Natural killer cell (primary cell): ENCODE measurements around the gene KRT79. TPM values are rescaled to one million over a fixed set of nuclear protein-coding genes. Genes with fewer than 3 reads are reported as not detected.

Source experiments
- ATAC-seq, 3 donors: fragments of 150-1000 bp in 2 of 3; fragments of 200-7000 bp in 1 of 3; cut with Tn5 transposase; 1 replicate in 1 of 3; 2 replicates in 2 of 3; pipeline ENCODE4 v1.10.0; 2021; ENCODE audit warnings: mild to moderate bottlenecking in 2 of 3, moderate library complexity in 2 of 3
- DNase-seq, 2 donors: peaks; one replicate each; pipeline versions ENCODE4 v3.0.0 to v3.0.0-alpha.2; 2013 to 2021; ENCODE audit warnings: mixed read lengths in 1 of 2
- H3K27ac ChIP-seq: one replicate; pipeline ENCODE4 v1.5.1; 2013; ENCODE audit warnings: mild to moderate bottlenecking, low read length
- H3K27me3 ChIP-seq: one replicate; pipeline ENCODE4 v1.6.1; 2013; ENCODE audit warnings: low read length; ENCODE audit not compliant: control insufficient read depth, insufficient read depth
- H3K36me3 ChIP-seq: one replicate; pipeline ENCODE4 v1.6.1; 2013; ENCODE audit warnings: low read length; ENCODE audit not compliant: control insufficient read depth, insufficient read depth
- H3K4me1 ChIP-seq: one replicate; pipeline ENCODE4 v1.6.1; 2013; ENCODE audit warnings: low read length; ENCODE audit not compliant: control insufficient read depth, insufficient read depth
- H3K4me3 ChIP-seq: one replicate; pipeline ENCODE4 v1.5.1; 2013; ENCODE audit warnings: low read length
- H3K9me3 ChIP-seq: one replicate; pipeline ENCODE4 v1.6.1; 2013; ENCODE audit warnings: low read length; ENCODE audit not compliant: control insufficient read depth, insufficient read depth
- H3K27ac Mint-ChIP-seq, 2 donors: one replicate each; pipeline ENCODE4 v1.8.0; 2022; ENCODE audit warnings: mild to moderate bottlenecking in 2 of 2, mixed read lengths in 2 of 2, moderate library complexity in 1 of 2
- H3K27me3 Mint-ChIP-seq, 2 donors: one replicate each; pipeline ENCODE4 v1.8.0; 2022; ENCODE audit warnings: low read depth in 2 of 2, mixed read lengths in 2 of 2
- H3K36me3 Mint-ChIP-seq: one replicate; pipeline ENCODE4 v1.8.0; 2022; ENCODE audit warnings: mixed read lengths
- H3K4me1 Mint-ChIP-seq, 2 donors: one replicate each; pipeline ENCODE4 v1.8.0; 2022; ENCODE audit warnings: mixed read lengths in 2 of 2
- H3K4me3 Mint-ChIP-seq: one replicate; pipeline ENCODE4 v1.8.0; 2022; ENCODE audit warnings: mild to moderate bottlenecking, moderate library complexity, mixed read lengths
- H3K9me3 Mint-ChIP-seq, 2 donors: one replicate each; pipeline ENCODE4 v1.8.0; 2022; ENCODE audit warnings: mixed read lengths in 2 of 2
- CTCF ChIP-seq: fragments of 200-600 bp; IDR thresholded peaks from one replicate; pipeline ENCODE4 v1.8.0; 2022; ENCODE audit warnings: antibody characterized with exemption
- WGBS: methylation state at CpG from one replicate; pipeline ENCODE4 v1.1.7; 2013; ENCODE audit warnings: missing lambda C conversion rate; ENCODE audit not compliant: insufficient coverage; 5-methylcytosine and 5-hydroxymethylcytosine counted together
- intact Hi-C: fragments of 100-400 bp; cut with micrococcal nuclease; formaldehyde crosslinking; loops from one replicate; pipeline ENCODE4 v1.14.2; 2022
- total RNA-seq, 4 donors: library from RNA; stranded (reverse); fragments of 120-200 nt in 1 of 4; gene quantifications; one replicate each; pipeline versions ENCODE4 v1.2.3 to v1.2.4, GENCODE V29; 2013 to 2022

The KRT79 gene
- total RNA-seq, 3 donors from 2014 or later (not counting 1 experiment from before 2014, with no cell fraction given) = 0.18 TPM; not detected in 2

- intact Hi-C loops = no loop called here
- Histone ChIP-seq H3K27me3 (peaks cover 15% of the 10 kb centered on the region), H3K36me3 (no peaks in the 10 kb centered on the region), H3K4me1 (peaks cover 6% of the 10 kb centered on the region), H3K27ac (no peak overlapping the region), H3K4me3 (no peak overlapping the region), H3K9me3 (no peaks in the 10 kb centered on the region)
- 74% methylated on average over 19 of the region's 19 CpGs for WGBS
- DNase-seq (no peak), ATAC-seq (peak in 2 of 3 donors; percentile 26 to 42)
- H3K4me1 Mint-ChIP-seq = peaks cover 15 to 25% of the 10 kb centered on the region in 2 donors
- no peak for TF ChIP-seq CTCF
- H3K9me3 Mint-ChIP-seq = peaks cover 2% of the 10 kb centered on the region in 2 donors
- peaks cover 46 to 51% of the 10 kb centered on the region in 2 donors for H3K27me3 Mint-ChIP-seq
- H3K27ac Mint-ChIP-seq = no peak overlapping the region
- H3K36me3 Mint-ChIP-seq = no peaks in the 10 kb centered on the region
- H3K4me3 Mint-ChIP-seq = no peak overlapping the region
Measured at GRCh38 chr12:52790427-52791270, 43.5 kb downstream of the KRT79 start.

- no peak for DNase-seq
- Mint-ChIP-seq H3K36me3 (no peaks in the 10 kb centered on the region), H3K27me3 (peaks cover 54 to 55% of the 10 kb centered on the region in 2 donors)
Measured at GRCh38 chr12:52789637-52790426, 44.3 kb downstream of the KRT79 start.

GRCh38 chr12:52788876-52789636 lies 45.1 kb downstream of the KRT79 start:
- Mint-ChIP-seq H3K27ac (no peak overlapping the region), H3K27me3 (peaks cover 54 to 57% of the 10 kb centered on the region in 2 donors), H3K4me3 (peak overlapping the region; percentile 13), H3K4me1 (peaks cover 15 to 21% of the 10 kb centered on the region in 2 donors), H3K36me3 (no peaks in the 10 kb centered on the region), H3K9me3 (peaks cover 2 to 3% of the 10 kb centered on the region in 2 donors)
- Histone ChIP-seq H3K9me3 (no peaks in the 10 kb centered on the region), H3K36me3 (no peaks in the 10 kb centered on the region), H3K4me1 (peaks cover 6% of the 10 kb centered on the region), H3K27ac (no peak overlapping the region), H3K4me3 (no peak overlapping the region), H3K27me3 (peaks cover 15% of the 10 kb centered on the region)
- intact Hi-C loops = no loop called here
- ATAC-seq = no peak
- TF ChIP-seq CTCF = no peak
- no peak for DNase-seq
- 98% methylated on average over 11 of the region's 11 CpGs for WGBS

More at GRCh38 chr12:52789637-52790426, 44.3 kb downstream of the KRT79 start:
- no peak for TF ChIP-seq CTCF
- peaks cover 6% of the 10 kb centered on the region for H3K4me1 ChIP-seq
- H3K4me3 ChIP-seq = no peak overlapping the region
- no peak overlapping the region for H3K27ac Mint-ChIP-seq
- peaks cover 15 to 25% of the 10 kb centered on the region in 2 donors for H3K4me1 Mint-ChIP-seq
- intact Hi-C loops = no loop called here
- no peaks in the 10 kb centered on the region for H3K36me3 ChIP-seq
- H3K27me3 ChIP-seq = peaks cover 15% of the 10 kb centered on the region
- H3K27ac ChIP-seq = no peak overlapping the region
- no peak overlapping the region for H3K4me3 Mint-ChIP-seq
- H3K9me3 Mint-ChIP-seq = peaks cover 2 to 3% of the 10 kb centered on the region in 2 donors
- no peak for ATAC-seq
- WGBS = 23% methylated on average over 50 of the region's 50 CpGs
- H3K9me3 ChIP-seq = no peaks in the 10 kb centered on the region
